ENCODE results near the gene SLC12A1.
A peak's percentile ranks its signal among the peaks of the same experiment; 100 is the strongest.

SLC12A1 gene

DNA sequence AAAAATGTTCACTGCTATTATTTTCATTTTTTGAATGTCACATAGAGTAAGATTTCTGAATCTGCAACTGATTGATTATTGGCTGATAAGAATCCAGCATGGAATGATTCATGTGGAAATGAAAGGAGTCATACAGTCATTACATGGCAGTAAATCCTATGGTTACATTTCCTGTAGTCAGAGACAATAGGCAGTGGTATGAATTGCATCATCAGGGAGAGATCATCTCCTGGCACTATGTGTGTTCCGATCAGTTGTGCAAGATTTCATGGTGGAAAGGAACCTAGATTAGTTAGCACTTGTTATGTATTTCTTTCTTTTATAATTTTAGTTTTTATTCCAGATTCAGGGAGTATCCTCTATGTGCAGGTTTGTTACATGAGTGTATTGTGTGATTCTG lies 38.8 kb downstream of the SLC12A1 start:
- peak; percentile 35 for DNase-seq

DNA sequence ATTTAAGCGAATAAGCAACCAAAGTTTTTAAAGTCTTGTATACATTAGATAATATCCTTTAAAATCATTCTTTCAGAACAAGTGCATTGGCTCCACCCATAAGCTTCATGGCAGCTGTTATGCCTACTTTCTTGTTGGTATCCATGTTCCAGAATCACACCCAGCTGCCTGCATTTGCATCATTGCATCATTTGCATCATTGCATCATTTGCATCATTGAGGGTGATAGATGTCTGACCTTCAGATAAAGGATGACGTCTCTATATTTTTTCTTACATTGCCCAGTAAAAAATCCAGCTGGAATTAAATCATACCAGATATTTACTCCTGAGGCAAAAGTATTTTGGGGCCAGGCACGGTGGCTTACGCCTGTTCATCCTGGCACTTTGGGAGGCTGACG lies 42.3 kb downstream of the SLC12A1 start:
- no peak for DNase-seq

DNA sequence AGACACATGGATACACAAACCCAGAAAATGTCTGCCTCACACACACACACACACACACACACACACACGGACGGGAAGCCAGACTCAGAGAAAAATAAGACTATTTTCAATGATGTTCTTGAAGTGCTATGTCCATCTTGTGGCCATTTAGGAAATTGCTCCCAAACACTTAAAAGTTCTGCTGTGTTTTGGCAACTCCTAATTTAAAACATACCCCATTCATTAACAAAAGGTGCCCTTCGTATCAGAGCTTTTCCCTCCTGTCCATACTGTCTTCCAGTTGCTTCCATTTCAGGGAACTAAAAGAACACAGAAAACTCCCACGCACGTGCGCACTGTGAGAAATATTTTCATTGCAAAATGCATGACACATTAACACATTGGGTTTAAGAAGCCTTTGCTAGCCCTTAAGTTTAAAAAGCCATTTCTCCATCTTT lies 44.6 kb downstream of the SLC12A1 start:
- peak; percentile 83 for DNase-seq

DNA sequence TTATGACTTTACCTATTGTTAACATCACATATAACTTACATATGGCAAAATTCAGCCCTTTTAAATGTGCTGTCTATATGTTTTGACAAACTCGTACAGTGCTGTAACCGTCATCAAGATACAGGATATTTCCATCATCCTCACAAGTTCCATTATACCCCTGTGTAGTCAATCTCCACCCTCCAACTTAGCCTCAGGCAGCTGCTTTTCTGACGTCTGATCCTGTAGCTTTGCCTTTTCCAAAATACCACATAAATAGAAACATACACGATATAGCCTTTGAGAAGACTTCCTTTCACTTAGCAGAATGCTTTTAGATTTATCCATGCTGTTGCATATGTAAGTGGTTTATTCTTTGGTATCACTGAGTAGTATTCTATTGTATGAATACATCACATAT lies 47.1 kb downstream of the SLC12A1 start:
- no peak for DNase-seq

DNA sequence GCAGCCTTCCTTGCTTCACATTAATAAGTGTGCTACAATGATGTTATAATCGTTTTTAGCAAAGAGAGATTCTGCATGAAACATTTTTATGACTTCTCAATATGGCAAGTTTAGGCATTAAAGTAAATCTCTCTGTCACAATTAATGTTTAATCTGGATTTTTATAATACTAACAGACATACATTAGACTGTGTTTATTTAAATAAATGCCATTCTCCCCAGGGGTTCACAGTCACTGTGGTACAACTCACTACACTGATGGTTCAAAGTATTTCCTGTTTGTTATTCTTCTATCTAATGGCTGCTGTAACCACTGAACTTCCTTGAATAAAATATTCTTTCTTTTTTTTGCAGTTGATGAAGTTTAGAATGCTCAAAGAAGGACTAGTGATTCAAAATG lies 59.0 kb downstream of the SLC12A1 start:
- DNase-seq = no peak

DNA sequence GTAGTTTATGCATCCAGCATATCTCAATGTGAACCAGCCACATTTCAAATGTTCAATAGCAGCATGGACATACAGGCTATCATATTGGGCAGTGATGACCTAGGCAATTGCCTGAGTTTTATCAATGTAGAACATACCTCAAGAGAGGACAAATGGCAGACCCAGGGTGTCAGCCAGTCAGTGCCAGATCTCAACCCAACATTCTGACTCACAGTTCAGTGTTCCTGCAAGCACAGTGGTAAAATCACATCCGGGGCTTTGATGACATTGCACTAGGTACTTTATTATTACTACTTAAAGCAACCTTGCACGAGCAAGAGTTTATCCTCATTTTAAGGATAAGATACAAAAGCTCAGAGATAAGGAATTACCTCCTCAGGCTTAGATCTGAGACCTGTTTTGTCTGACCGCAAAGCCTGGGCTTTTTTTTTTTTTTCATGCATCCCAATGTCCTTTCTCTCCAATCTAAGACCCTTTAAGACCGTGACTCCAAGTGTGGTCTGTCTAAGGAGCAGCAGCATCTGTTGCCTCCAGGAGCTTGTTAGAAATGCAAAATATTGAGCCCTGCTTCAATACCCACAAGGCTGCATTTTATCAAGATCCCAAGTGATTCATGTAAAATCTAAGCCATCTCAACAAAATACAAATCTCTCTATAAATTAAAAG lies 60.1 kb downstream of the SLC12A1 start:
- DNase-seq = no peak

DNA sequence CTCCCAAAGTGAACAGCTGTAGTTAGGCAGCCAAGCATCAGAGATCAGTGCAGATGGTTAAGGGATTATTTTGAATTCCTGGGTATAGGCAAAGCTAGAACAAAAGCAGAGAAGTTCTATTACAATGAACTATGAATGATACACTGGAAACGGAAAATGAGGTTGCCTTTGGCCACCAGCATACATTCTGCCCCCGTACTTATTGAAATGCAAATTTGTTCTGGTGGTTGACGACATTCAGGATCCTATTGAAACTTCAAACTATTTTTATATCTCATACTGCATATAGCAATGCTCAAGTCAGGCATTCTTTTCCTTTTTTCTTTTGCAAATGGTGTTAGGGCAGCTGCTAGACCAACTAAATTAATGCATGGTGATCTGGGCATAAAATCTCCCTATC lies 61.7 kb downstream of the SLC12A1 start:
- DNase-seq = no peak

DNA sequence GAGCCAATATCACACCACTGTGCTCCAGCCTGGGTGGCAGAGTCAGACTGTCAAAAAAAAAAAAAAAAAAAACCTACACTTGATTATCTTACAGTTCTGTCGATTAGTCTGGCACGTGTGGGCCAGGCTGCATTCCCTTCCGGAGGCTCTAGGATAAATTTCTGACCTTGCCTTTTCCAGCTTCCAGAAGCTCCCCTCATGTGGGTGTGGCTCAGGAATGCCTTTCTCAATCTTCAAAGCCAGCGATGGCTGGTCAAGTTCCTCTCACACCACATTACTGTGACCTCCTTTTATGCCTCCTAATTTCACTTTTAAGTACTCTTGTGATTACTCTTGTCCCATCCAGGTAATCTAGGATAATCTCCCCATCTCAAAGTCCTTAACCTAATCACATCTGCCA lies 66.9 kb downstream of the SLC12A1 start:
- no peak for DNase-seq

DNA sequence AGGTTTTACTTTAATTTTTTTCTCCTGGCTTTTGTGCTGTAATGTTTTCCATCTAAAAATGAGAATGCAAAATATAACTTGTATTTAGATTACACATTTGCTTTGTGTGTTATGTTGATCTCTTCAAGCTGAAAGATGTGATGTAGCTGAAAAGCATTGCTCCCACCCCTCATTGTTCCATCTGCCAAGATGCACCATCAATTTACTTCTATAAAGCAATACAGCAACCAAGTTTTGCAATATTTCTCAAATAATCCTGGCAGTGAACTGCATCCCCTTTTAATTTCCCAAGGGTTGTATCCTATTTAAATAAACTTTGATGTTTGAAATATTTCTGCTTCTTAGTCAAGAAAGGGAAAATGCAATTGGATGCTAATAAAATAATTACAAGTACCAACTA lies 72.6 kb downstream of the SLC12A1 start:
- no peak for DNase-seq

DNA sequence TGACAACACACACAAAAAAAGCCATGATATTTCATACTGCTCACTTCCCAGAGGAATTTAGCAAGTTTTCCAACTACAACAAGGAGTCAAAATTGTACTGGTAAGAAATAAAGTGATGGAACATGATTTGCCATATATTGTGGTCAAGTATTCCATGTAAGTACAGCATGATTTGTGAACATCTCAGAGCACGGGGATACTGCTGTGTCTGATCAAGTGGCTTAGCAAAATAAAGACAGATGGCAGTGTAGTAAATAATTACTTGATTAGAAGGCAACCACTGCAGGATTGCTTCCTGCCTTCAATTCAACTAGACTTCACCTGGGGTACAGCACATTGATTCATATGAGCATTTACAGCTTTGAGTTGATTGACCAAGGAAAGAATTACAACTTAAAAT lies 73.5 kb downstream of the SLC12A1 start:
- no peak for DNase-seq

DNA sequence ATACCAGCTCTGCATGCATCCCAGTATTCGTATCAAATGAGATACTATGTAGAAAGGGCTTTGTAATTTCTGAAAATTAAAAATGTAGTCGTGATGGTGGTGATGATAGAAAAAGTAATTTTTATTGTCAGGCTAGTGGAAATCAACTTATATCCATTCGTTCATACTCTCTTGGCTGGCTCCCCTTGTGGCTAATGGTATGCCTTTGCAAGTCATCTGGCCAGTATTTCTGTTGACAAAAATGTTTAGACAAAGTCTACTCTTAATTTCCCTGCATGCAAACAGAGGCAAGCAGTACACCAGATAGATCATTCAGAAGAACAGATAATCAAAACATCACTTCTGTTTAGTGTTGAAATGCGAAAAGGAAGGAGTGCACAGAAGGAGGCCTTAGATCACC lies 75.6 kb downstream of the SLC12A1 start:
- DNase-seq = no peak

DNA sequence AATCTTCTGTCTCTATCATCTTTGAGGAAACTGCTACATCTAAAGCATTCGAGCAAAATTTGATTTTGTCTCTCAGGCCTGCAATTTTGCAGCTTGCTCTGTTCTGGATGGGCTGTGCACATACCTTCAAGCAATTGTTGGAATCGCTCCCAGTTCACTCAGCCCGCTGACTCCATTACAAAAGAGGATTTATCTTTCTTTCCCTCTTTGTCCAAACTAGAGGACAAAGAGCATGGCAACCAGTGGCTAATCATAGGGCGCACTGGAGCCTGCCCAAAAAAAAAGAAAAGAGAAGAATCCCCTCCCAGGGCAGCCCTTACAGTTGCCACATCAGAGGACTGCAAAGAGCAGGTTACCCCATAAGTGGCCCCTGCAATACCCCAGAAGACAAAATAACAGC lies 76.1 kb downstream of the SLC12A1 start:
- no peak for DNase-seq

DNA sequence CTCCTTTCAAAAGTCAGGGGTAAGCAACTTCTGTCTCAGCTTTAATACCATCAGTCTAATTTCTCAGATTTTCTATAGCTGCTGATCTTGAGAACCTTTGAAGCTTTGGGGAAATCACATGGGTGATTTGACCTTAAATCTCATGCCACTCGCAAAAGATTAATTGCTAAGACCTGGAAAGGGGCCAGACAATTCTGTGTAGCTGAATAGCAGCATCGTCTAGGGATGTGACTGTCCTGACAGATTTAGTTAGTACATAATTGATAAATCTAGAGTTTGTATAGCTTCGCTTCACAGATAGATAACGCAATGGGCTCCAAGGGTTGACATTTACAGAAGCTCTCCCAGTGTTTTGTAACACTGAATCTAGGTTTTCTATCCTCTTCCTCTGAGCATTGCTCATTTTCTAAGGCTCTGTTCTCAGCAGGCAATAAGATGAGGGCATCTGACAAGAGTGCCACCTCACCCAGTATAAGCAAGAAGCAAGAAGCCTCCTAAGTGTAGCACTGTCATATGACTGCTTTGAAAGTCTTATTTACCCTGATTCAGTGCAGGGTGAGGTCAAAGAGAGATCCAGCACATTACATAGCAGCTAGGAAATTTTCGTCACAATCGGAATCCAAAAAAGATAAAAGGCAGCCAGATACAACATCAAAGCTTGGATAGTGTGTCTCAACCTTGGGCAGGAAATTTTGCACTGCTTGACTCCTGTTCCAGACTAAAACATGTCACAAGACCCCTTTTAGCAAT lies 77.5 kb downstream of the SLC12A1 start:
- DNase-seq = no peak

DNA sequence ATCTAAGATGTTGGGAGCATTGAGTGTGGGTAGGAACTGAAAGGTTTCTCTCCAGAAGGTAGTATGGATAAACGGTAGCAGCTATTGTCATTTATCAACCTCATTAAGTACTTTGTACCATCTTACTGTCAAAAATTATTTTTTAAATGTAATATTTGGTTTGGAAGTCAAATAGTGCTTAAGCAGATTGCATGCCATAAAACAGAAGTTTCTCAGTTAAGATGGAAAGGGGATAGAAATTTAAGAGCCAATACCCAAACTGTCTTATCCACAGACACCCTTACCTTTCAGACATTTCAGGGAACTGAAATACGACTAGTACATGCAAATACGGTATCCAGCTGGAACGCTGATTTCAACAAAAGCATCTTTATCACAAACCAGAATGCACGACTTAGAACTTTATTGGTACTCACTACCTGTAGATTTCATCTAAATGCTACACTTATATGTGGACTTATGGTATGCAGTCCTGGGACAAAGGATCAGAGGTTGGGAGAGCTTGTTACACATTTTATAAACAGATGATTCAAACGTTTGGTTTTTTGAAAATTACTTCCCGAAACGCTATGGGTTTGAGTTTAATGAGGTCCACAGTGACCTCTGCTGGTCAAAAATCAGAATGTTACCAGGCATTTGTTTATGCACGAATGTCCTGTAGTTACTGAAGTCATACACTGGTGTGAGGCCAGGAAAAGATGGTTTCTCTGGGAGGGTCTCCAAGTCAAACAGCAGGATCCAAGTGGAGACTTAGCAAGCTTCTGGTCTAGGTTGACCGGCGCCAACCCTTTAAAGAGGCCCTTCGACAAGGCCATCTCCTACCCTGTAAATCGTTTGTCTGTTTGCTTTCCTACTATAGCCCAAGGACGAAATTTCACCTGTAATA lies 79.5 kb downstream of the SLC12A1 start:
- DNase-seq = peak; percentile 80

DNA sequence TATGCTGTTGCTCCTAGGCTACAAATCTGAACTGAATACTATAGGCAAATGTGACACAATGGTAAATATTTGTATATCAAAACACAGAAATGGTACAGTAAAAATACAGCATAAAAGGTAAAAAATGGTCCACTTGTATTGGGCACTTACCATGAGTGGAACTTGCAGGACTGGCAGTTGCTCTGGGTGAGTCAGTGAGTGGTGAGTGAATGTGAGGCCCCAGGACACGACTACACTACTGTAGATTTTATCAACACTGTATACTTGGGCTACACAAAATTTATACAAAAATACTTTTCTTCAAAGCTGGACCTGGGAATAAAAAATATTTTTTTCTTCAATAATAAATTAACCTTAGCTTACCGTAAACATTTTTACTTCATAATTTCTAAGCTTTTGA lies 83.5 kb downstream of the SLC12A1 start:
- no peak for DNase-seq

DNA sequence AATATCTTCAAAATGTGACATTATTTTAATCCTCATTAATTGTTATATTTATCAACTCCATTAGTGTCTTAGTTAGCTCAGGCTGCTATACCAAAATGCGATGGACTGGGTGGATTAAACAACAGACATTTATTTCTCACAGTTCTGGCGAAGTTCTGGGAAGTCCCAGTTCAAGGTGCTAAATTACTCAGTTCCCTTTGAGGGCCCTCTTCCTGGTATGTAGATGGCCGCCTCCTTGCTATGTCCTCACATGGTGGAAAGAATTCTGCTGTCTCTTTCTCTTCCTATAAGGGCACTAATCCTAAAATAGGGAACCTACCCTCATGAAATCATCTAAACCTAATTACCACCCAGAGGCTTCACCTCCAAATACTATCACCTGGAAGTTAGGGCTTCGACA lies 86.4 kb downstream of the SLC12A1 start:
- DNase-seq = no peak

DNA sequence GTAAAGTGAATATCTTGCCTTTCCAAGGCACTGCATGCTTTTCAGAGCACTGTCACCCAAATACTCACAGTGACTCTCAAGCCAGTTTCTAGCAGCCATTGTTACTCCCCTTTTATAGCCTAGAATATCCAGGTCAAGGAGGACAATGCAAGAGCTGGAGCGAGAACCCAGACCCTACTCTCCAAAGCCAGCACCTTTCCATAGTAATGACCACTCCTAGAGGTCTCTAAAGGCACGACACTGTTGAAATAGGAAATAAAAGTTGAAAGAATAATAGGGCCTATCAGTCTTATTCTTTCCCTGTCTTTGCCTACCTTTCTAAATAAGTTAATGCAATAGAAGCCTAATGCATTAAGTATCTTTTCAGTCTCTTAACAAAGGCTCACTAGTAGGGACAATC lies 91.6 kb downstream of the SLC12A1 start:
- no peak for DNase-seq

DNA sequence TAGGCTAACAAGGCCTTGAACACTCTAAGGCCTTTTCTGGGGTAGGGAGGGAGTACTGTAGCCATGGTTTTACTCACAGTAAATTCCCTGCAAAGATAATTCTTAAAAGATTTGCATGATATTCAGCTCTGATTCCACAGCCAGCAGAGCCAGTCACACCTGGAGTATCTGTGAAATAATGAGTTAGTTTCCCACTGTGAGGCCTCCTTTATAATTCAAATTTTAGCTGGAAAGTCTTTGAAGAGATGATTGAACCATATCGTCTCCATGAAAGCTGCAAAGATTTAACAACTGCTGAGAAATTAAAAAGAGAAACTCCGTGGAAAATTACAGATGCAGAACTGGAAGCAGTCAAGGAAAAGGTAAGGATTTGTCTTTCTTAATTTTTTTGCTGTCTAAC lies 92.8 kb downstream of the SLC12A1 start:
- DNase-seq = no peak

DNA sequence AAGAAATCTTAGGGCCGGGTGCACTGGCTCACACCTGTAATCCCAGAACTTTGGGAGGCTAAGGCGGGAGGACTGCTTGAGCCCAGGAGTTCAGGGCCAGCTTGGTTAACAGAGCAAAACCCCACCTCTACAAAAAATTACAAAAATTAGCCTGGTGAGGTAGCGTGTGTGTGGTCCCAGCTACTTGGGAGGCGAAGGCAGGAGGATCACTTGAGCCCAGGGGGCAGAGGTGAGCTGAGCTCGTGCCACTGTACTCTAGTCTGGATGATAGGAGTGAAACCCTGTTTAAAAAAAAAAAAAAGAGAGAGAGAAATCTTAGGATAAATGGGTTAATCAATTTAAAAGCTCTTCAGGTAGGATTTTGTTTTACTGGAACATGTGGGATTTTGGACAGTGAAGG lies 93.9 kb downstream of the SLC12A1 start:
- no peak for DNase-seq

DNA sequence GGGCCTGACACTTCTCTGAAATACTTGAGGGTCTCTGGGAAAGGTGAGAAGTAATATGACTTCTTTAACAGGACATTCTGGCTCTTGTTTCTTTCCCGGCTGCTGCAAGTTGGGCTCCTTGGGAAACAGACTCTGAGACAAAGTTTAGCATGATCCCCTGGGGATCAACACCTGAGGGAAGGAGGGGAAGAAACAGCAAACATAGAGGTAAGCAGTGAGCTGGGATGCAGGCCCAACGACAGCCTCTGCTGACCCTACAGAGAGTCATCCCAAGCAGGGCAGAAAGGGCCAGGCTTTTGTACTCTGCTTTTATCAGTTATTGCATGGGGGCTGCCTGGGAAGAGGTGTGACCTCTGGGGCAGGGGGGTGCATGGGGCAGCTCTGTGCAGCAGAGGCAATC lies 98.3 kb downstream of the SLC12A1 start:
- DNase-seq = no peak

DNA sequence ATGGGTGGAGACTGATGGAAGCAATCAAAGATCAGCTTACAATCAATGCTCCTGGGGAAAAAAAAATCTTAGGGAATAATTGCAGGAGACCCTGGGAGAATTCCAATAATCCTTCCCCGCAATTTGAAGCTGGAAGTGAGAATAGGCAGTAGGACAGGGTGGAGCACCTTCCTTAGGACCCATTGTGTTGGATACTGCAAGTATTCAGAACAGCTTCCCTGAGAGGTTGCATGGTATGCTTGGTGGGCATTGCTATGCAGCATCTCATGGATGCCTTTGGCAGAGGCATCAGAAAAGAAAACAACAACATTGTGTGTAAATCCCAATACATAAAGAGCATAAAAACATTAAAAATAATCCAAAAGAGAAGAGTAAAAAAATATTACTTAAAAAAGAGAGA lies 100.5 kb downstream of the SLC12A1 start:
- no peak for DNase-seq

DNA sequence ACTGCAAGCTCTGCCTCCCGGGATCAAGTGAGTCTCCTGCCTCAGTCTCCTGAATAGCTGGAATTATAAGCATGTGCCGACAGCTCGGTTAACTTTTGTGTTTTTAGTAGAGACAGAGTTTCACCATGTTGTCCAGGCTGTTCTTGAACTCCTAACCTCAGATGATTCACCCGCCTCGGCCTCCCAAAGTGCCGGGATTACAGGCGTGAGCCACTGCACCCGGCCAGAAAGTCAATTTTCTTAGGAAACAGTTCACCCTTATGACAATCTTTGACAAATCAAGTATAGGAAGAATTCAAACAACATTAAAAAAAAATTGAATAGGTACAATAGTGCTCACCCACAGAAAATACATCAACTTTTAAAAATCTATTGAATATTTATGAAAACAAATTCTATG lies 101.5 kb downstream of the SLC12A1 start:
- no peak for DNase-seq

DNA sequence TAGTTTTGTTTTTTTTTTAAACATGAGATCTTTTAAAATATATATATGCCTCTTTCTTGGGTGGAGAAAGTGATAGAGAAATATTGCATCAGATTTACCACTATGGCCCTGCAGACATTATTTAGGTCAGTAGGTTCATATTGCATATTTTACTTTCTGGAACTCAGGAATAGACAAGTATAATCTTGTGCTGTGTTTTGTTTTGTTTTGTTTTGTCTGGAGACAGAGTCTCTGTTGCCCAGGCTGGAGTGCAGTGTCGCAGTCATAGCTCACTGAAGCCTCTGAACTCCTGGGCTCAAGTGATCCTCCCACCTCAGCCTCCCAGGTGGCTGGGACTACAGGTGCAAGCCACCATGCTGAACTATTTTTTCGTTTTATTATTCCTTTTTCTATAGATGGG lies 103.6 kb downstream of the SLC12A1 start:
- no peak for DNase-seq

DNA sequence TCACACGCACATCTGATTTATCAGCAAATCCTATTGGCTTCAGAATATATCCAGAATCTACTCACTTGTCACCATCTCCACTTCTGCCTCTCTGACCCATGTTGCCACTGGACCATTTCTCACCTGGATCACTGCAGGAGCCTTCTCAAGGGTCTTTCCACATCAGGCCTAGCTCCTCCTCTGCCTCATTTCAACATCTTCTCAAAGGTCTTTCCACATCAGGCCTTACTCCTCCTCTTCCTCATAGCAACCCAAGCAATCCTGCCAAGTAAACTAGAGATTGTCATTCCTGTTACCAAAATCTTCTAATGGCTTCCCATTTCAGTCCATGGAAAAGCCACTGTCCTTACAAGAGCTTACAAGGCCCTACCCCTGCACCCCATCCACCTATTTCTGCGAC lies 107.1 kb downstream of the SLC12A1 start:
- no peak for DNase-seq

Data from fibroblast of skin of right biceps (primary cell).